HG02610 (cell line): ENCODE results near the gene SUFU.
"Not testable (repeated sequence)": the region's sequence is repeated elsewhere in the genome, so short reads cannot be mapped to it uniquely, and the experiment has no call there.

Experiments
- ATAC-seq: cut with Tn5 transposase; IDR thresholded peaks from one replicate; pipeline ENCODE4 v1.9.1; 2021; ENCODE audit warnings: mild to moderate bottlenecking, moderate library complexity; ENCODE audit not compliant: unreplicated experiment

SUFU gene

GRCh38 chr10:102479651-102480050 lies 24.1 kb upstream of the SUFU start:
- no peak for ATAC-seq

- ATAC-seq: no peak
Observed at GRCh38 chr10:102480396-102480795, 23.4 kb upstream of the SUFU start.

- no peak for ATAC-seq
Observed at GRCh38 chr10:102484021-102484420, 19.8 kb upstream of the SUFU start.

GRCh38 chr10:102485093-102485784 lies 18.5 kb upstream of the SUFU start:
- no peak for ATAC-seq

GRCh38 chr10:102491136-102491535 lies 12.6 kb upstream of the SUFU start:
- ATAC-seq: no peak

GRCh38 chr10:102492344-102492939 lies 11.3 kb upstream of the SUFU start:
- ATAC-seq: no peak

GRCh38 chr10:102492983-102493382 lies 10.8 kb upstream of the SUFU start:
- no peak for ATAC-seq

- no peak for ATAC-seq
Observed at GRCh38 chr10:102493771-102494170, 10.0 kb upstream of the SUFU start.

GRCh38 chr10:102497545-102497944 lies 6.2 kb upstream of the SUFU start:
- no peak for ATAC-seq

GRCh38 chr10:102499356-102499755 lies 4.4 kb upstream of the SUFU start:
- ATAC-seq: no peak

- ATAC-seq: not testable (repeated sequence)
Observed at GRCh38 chr10:102500686-102501085, 3.1 kb upstream of the SUFU start.

- ATAC-seq: no peak
Observed at GRCh38 chr10:102501201-102502028, 2.4 kb upstream of the SUFU start.

- peak; percentile 72 for ATAC-seq
Observed at GRCh38 chr10:102502029-102502336, 1.8 kb upstream of the SUFU start.

- ATAC-seq: peak; percentile 47
Observed at GRCh38 chr10:102502337-102503151, 1.2 kb upstream of the SUFU start, which contains the start of gene ACTR1A. TSS of gene ACTR1A (minus strand) at chr10:102502712. CDS start at chr10:102502647, 65 bp downstream.

- ATAC-seq: no peak
Observed at GRCh38 chr10:102504179-102504975, 605 bp downstream of the SUFU start.

- ATAC-seq: no peak
Observed at GRCh38 chr10:102504976-102505300, 1.2 kb downstream of the SUFU start.

- ATAC-seq: no peak
Observed at GRCh38 chr10:102505462-102506115, 1.8 kb downstream of the SUFU start.

- ATAC-seq: no peak
Observed at GRCh38 chr10:102507521-102507920, 3.7 kb downstream of the SUFU start.

- ATAC-seq: no peak
Observed at GRCh38 chr10:102508506-102508905, 4.7 kb downstream of the SUFU start.

- no peak for ATAC-seq
Observed at GRCh38 chr10:102509387-102509786, 5.6 kb downstream of the SUFU start.
